GM18907 (cell line): ENCODE data around the gene STPG3.
A peak's percentile ranks its signal among the peaks of the same experiment; 100 is the strongest.

Experiments used
- ATAC-seq: cut with Tn5 transposase; IDR thresholded peaks from one replicate; pipeline ENCODE4 v1.9.1; 2021; ENCODE audit warnings: mild to moderate bottlenecking, moderate library complexity; ENCODE audit not compliant: unreplicated experiment

The STPG3 gene

DNA sequence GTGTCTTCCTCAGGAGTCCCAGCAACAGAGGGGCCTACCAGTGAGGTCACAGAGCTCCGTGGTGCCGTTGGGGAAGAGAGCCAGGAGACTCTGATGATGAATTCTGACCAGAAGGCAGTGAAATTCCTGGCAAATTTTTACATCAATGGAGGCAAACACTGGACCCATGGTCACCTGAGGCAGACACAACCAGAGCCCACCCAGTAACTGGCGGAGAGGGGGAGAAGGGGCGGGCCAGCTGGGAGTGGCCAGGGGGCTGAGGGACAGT is at the start of gene STPG3:
STPG3 (plus strand) TSS at position 93 of the 268 bp plus-strand sequence; CDS start at position 94, 1 bp downstream.
- ATAC-seq = no peak

DNA sequence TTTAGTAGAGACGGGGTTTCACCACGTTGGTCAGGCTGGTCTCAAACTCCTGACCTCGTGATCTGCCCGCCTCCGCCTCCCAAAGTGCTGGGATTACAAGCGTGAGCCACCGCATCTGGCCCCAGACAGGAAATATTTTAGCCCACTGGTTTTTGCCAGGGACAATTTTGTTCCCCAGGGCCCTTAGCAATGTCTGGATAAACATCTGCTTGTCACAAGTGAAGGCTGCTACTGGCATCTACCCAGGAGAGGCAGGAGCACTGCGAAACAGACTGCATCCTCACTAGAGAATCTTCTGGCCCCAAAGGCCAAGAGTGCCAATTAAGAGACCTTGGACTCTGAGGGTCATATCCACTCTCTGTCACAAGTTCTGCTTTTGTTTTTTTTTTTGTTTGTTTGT is 48.1 kb upstream of the STPG3 start:
- ATAC-seq = no peak

DNA sequence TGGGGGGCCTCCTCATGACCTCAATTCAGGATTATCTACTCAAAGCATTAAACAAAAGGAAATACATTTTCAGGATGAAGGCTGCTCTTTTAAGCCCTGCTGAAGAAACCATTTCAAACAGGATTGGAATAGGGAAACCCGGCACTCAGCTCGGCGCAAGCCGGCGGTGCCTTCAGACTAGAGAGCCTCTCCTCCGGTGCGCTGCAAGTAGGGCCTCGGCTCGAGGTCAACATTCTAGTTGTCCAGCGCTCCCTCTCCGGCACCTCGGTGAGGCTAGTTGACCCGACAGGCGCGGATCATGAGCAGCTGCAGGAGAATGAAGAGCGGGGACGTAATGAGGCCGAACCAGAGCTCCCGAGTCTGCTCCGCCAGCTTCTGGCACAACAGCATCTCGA is 46.4 kb upstream of the STPG3 start:
- ATAC-seq = no peak

DNA sequence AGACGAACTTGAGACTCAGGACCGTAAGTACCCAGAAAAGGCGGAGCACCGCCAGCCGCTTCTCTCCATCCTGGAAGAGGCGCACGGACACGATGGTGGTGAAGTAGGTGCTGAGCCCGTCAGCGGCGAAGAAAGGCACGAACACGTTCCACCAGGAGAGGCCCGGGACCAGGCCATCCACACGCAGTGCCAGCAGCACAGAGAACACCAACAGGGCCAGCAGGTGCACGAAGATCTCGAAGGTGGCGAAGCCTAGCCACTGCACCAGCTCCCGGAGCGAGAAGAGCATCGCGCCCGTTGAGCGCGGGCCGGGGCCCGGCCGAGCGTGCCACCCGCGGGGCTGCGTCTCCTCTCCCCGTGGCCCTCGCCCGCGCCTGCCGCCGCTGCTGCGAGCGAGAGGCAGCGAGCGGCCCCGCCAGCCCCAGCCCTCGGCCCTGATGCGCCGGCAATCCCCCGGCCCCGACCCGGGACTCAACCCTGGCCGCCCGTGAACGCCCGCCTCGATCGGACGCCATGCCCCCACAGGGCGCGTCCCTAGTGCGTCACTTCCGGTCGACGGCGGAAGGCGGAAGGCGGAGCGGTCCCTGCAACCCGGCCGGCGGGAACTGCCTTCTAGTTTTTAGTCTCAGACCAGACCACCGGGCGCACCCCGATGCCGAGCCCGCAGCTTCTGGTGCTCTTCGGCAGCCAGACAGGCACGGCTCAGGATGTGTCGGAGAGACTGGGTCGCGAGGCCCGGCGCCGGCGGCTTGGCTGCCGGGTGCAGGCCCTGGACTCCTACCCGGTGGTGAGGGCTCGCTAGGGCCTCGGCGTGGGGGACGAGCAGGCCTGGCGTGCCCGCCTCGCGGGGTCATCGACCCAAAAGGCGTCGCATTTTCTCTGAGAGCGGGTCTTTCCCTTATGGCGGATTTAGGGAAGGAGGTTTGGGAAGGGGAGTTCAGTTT is 45.7 kb upstream of the STPG3 start, which contains the start of the genes NDOR1 and TMEM203:
NDOR1 (plus strand) TSS at position 575 of the 944 bp plus-strand sequence; CDS start at position 653, 78 bp downstream.
TMEM203 (minus strand) TSS at position 523 of the 944 bp plus-strand sequence; CDS start at position 289, 234 bp downstream.
- ATAC-seq = peak; percentile 56

DNA sequence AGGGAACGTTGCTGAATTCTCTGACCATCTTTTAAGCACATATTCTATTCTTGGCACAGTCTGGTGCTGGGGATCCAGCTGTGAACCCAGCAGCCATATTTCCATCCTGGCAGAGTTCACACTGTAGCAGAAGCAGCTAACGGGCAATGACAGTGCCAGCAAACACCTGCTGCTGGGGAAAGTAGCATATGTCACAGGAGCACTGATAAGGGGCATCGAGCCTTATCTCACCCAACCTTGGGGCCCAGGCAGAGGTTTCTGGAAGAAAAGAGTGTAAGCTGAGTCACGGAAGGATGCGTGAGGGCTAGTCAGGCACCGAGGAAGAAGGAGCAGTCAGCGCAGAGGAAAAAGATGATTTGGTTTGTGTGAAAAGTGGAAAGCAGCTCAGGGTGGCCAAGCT is 44.5 kb upstream of the STPG3 start:
- ATAC-seq = no peak

DNA sequence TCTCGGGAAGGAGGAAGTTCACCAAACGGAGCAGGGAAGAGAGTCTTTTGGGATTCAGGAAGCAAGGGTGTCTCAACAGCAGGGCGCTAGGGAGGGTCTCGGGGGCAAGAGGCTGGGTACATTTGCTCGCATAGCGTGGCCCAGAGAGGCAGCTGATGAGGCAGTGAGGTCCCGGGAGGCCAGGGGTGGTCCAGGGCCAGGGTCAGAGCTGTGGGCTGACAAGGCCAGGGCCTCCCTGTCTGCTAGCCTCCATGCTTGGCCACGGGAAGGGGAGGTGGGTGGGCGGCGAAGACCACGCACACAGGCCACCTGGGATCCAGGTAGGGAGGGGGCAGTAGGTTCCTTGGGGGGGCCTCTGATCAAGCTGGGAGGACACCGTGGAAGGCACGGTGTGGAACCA is 39.6 kb upstream of the STPG3 start:
- no peak for ATAC-seq

DNA sequence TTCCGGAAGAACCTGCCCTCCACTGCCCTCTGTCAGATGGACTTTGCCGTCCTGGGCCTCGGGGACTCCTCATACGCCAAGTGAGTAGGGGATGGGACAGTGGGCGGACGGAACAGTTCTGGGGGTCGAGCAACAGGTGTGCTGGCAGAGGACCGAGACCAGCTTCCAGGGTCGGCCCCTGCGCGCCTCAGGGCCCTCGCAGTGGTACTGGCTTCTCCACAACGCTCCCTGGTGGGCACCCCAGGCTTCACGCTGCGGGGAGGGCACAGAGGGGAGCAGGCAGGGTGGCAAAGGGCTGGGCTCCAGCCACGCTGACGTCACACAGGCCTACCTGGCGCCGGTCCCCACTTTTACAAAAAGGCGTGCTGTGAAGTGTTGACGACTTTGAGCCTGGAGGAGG is 38.6 kb upstream of the STPG3 start:
- no peak for ATAC-seq

DNA sequence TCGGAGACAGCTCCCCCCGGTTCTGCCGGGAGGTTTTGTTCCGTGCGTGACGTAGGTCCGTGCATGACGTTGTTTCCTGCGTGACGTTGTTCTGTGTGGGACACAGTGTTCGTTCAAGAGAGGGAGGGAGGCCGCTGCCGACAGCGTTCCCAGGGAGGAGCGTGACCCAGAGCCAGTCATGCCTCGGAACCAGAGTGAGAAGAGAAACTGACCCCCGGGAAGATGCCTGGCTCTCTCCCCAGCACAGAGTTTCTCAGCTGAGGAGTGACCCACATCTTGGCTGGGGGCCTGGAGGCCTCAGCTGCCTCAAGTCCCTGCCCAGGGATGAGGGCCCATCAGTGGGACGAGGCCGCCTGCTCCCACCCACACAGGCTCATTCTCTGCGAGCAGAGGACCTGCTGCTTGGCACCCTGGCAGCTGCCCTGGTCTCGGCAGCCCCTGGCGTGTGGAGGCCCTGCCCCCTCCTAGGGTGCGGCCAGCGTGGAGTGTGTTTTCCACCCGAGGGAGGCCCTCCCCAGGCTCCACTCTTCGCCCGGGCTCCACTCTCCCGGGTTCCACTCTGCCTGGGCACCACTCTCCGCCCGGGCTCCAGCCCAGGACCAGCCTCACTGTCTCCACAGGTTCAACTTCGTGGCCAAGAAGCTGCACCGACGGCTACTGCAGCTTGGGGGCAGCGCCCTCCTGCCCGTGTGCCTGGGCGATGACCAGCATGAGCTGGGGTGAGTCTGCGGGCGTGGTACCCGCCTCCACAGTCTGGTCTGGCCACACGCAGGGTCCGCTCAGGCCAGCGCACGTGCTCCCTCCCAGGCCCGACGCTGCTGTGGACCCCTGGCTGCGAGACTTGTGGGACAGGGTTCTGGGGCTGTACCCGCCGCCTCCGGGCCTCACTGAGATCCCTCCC is 37.7 kb upstream of the STPG3 start:
- ATAC-seq = no peak

DNA sequence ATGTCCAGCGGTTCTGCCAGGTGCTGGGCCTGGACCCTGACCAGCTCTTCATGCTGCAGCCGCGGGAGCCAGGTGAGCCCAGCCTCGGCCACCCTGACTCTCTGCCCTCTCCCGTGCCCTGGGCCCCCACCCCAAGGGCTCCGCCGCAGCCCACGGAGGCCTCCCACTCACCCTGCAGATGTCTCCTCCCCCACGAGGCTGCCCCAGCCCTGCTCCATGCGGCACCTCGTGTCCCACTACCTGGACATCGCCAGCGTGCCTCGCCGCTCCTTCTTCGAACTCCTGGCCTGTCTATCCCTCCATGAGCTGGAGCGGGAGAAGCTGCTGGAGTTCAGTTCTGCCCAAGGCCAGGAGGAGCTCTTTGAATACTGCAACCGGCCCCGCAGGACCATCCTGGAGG is 36.5 kb upstream of the STPG3 start:
- no peak for ATAC-seq

DNA sequence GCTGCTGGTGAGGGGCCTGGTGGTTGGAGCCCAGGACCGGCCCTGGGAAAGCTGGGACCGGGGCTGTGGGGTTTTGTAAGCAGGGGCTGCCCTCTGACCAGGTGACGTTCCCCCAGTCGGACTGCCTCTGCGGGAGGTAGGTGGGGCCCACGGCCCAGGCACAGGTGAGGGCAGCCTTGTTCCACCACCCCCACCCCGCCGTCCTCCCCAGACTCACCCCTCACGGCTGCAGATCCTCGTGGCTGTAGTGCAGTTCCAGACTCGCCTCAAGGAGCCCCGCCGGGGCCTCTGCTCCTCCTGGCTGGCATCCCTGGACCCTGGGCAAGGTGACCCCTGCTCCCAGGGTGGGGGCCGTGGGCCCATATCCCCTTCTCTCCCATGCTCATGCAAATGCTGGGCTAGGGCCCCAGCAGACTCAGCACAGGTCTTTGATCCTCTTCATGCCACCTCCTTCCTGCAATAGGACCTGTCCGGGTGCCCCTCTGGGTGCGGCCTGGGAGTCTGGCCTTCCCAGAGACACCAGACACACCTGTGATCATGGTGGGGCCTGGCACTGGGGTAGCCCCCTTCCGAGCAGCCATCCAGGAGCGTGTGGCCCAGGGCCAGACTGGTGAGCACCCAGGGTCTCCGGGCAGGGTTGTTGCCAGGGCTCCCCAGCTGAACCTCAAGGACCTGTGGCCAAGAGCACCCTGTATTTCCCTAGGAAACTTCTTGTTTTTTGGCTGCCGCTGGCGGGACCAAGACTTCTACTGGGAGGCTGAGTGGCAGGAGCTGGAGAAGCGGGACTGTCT is 35.7 kb upstream of the STPG3 start:
- ATAC-seq = no peak

DNA sequence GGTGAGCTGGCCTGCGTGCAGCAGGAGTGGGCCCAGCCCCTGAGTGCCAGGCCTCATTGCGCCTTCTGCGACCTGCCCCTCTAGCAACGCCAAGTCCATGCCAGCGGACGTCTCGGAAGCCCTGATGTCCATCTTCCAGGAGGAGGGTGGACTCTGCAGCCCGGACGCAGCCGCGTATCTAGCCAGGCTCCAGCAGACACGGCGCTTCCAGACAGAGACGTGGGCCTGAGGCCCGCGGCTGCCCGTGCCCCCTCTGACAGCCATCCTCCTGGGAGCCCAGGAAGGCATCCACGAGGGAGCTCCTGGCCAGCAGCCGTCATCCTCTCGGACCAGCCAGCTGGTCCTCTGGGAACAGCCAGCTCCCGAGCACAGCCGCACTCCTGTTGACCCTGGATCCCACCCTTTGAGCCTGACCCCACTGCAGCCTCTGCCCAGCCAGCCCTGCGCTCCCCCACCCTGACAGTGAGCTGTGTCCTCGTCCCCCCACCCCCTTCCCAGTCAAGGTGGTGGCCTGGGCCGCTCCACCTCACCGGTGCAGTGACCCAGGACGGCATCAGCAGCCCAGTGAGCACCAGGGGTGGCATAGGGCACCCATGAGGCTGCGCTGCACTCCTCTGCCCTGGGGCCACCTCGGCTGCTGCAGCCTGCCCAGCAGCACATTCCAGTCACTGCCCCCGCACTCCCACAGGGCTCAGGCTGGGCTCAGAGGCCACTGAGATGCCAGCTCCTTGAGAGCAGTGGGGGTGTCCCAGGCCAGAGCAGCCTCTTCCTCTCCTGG is 34.7 kb upstream of the STPG3 start:
- ATAC-seq = no peak

DNA sequence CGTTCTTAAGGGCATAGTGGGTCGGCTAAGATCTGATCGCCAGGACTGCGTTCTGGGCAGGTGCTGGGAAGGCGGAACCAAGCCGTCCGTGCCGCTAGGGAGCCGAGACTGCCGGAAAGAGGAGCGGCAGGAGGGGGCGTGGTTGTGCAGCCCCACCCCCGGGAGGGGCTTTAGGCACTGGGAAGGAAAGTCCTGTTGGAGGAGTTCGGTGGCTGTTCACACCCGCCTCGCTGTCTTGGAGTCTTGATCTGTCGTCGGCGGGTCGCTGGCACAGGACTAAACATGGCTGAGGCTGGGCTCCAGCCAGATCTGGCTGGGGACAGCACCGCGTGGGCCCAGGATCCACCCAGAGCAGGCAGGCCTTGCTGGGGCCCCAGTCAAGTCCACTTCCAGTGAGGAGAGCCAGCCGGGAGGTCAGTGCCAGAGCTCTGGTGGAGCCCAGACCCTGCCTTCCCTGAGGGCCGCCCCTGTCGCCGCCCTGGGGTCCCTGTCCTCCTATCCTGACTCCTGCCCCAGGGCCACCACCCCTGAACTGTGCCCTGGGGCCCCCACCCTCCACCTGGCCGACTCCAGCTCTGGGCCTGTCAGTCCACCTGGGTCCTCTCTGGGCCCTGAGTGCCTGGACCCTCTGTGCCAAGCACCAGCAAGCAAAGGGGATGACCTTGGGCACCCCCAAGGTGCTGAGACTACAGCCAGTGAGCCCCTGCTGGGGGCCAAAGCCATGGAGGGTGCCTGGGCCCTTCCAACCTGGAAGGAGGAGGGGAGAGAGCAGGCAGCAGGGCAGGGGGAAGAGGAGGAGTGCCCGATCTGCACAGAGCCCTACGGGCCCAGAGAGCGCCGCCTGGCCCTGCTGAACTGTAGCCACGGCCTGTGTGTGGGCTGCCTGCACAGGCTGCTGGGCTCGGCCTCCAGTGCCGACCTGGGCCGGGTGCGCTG is 33.5 kb upstream of the STPG3 start:
- ATAC-seq = no peak

DNA sequence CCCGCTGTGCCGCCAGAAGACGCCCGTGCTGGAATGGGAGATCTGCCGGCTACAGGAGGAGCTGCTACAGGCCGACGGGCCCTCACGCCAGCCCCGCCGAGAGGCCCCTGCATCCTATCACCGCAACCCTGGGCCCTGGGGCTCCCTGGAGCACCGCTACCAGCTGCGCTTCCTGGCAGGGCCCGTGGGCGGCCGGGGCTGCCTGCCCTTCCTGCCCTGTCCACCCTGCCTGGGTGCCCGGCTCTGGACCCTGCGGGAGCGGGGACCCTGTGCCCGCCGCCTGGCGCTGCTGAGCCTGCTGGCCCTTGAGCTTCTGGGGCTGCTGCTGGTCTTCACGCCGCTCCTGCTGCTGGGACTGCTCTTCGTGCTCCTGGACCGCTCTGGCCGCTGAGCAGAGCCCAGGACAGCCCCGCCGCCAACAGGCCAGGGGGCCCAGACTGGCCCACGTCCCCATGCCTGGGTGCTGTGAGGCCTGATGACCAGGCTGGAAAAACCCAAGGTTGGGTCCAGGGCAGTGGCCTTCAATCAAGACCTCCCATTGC is 32.8 kb upstream of the STPG3 start:
- ATAC-seq = no peak

DNA sequence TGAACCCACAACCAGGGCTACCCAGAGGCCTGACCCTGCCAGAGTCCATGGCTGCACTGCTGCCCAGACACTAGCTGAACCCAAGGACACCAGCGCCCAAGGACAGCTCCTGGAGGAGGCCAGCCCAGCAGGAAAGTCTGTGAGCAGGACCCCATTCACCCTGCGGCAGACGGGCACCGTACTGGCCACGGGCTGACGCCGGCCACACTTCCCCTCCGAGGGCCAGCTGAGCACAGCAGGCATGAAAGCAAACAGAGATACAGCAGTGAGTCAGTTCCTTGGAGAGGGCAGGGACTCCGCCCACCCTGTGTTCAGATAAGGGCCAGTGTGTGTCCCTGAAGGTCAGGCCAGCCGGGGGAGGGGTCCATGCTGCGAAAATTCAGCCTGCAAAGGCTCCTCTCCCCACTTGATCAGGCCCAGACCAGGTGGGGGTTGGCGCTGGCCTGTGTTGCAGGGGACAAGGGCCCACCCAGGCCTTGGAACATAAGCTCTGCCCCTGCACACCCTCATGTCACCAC is 32.3 kb upstream of the STPG3 start:
- no peak for ATAC-seq

DNA sequence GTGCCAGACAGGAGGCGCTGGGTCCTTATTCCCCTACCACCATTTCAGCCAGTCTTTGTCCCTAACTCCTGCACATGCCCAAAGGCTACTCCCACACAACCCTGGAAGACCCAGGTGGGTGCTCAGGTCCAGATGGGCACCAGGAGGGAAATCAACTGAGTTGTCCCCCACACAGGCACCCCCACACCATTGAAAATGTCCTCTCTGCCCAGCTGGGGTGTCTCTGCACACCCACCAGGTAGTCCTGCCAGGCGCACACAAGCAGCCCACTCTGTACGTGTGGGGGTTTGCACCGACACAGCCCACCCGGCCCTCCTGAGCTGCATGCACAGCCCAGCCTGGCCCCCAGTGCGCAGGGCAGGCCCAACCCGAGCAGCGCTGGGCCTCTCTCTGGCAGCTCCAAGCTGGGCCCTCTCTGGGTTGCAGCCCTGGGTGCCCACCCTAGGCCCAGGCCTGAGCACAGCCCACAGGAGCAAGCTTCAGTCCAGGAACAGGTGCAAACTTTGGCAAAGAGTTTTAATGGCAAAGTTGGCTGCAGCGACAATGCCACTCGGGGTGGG is 31.2 kb upstream of the STPG3 start:
- ATAC-seq = no peak

DNA sequence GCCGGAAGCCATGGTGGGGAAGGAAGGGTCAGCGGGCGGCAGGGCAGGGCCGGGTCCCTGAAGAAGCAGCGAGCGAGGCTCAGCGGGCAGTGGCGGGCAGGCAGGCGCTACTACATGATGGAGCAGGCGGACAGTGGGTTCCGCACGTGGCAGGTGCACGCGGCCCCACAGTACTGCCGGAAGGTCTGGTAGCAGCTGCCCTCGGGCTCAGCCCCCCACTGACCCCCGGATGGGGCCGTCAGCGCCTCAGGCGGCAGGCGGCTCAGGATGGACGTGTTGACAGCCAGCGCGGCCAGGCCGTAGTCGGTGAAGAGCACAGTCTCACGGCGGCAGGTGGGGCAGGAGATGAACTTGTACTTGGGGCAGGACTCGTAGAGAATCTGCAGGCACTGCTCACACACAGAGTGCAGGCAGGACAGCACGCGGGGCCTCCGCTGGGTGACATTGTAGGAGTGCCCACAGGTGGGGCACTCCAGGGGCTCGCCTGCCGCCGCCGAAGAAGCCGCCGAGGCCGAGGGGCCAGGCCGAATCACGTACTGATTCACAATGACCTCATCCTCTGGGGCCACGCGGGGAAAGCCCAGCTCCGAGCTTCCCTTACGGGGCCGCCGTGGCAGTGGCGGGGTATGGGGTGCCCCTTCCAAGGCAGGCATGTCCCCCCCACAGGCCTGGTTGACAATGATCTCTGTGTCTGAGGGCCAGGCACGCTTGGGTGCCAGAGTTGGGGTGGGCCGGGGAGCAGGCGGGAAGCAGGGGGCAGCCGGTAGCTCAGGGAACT is 30.6 kb upstream of the STPG3 start:
- no peak for ATAC-seq

DNA sequence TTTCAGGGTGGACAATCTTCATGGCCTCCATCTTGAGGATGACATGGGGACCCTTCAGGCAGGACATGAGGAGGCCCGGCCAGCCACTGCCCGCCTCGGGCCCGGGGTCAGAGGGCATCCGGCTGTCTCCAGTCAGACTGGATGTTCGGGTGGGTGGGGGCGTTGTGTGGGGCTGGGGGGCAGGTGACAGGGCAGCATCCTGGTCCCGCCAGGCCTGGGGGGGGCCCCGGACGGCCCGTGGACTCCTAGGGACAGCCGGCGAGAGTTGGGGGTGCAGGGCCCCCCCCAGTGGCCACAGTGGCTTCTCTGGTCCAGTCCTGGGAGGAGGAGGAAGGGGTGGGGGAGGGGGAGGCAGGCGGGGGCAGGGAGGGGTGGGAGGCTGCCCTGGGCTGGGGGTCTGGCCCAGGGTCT is 30.0 kb upstream of the STPG3 start:
- ATAC-seq = no peak
